ENCODE results near the gene RBFOX2.
A peak's percentile ranks its signal among the peaks of the same experiment; 100 is the strongest.

RBFOX2 gene

GRCh38 chr22:36065462-36065774 lies 36.8 kb upstream of the RBFOX2 start:
- H3K9me3 ChIP-seq (ENCODE audit: low read length), result no peaks in the 10 kb centered on the region
- H3K4me2 ChIP-seq (ENCODE audit: low read length), result peak overlapping the region; percentile 60; the same call in 1 of the 2 replicates
- H3K36me3 ChIP-seq (ENCODE audit: insufficient read depth, low read length), result no peaks in the 10 kb centered on the region
- H4K20me1 ChIP-seq (ENCODE audit: insufficient read depth, low read length), result no peaks in the 10 kb centered on the region
- no peak overlapping the region for H3K9ac ChIP-seq (ENCODE audit: low read length)
- H3K79me2 ChIP-seq (ENCODE audit: insufficient read depth, low read length), result no peaks in the 10 kb centered on the region
- no peaks in the 10 kb centered on the region for H3F3A ChIP-seq (ENCODE audit: insufficient read depth, low read length)
- no peak overlapping the region for H3K4me3 ChIP-seq (ENCODE audit: low read depth, low read length, poor library complexity, severe bottlenecking)
- no peaks in the 10 kb centered on the region for H3K9me2 ChIP-seq (ENCODE audit: low read depth, low read length)
- peaks cover 10% of the 10 kb centered on the region for H3K4me1 ChIP-seq (ENCODE audit: insufficient read depth, low read length, severe bottlenecking)
- H3K27me3 ChIP-seq (ENCODE audit: insufficient read depth, low read length), result no peaks in the 10 kb centered on the region
- TF ChIP-seq CTCF (IDR thresholded peaks at IDR 0.05; ENCODE audit: low read length) (no peak), EZH2 (IDR thresholded peaks at IDR 0.05; ENCODE audit: borderline replicate concordance, low read length) (no peak)
- no peak overlapping the region for H2AFZ ChIP-seq (ENCODE audit: low read length)
- H3K27ac ChIP-seq (ENCODE audit: low read depth, low read length, poor library complexity, severe bottlenecking), result no peak overlapping the region

DNA sequence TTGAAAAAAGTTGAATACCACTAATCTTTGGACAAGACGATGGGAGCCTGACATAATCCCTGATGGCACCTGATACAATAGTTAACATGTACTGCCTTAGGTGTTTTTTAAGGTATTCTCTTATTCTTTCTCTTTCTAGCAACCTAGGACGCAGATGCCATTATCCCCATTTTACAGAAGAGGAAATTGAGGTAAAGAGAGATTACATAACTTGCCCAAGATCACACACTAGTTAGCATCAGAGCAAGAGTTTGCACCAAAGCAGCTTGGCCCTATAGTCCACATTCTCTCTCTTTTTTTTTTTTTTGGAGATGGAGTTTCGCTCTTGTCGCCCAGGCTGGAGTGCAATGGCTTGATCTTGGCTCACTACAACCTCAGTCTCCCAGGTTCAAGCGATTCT lies 35.7 kb upstream of the RBFOX2 start:
- Histone ChIP-seq H3K4me3 (ENCODE audit: low read depth, low read length, poor library complexity, severe bottlenecking) (no peak overlapping the region), H3K9me2 (ENCODE audit: low read depth, low read length) (no peaks in the 10 kb centered on the region), H4K20me1 (ENCODE audit: insufficient read depth, low read length) (no peaks in the 10 kb centered on the region), H3K27ac (ENCODE audit: low read depth, low read length, poor library complexity, severe bottlenecking) (no peak overlapping the region), H3K9me3 (ENCODE audit: low read length) (no peaks in the 10 kb centered on the region), H3F3A (ENCODE audit: insufficient read depth, low read length) (no peaks in the 10 kb centered on the region), H3K79me2 (ENCODE audit: insufficient read depth, low read length) (no peaks in the 10 kb centered on the region), H3K27me3 (ENCODE audit: insufficient read depth, low read length) (no peaks in the 10 kb centered on the region), H3K36me3 (ENCODE audit: insufficient read depth, low read length) (no peaks in the 10 kb centered on the region), H2AFZ (ENCODE audit: low read length) (no peak overlapping the region), H3K4me2 (ENCODE audit: low read length) (no peak overlapping the region), H3K9ac (ENCODE audit: low read length) (no peak overlapping the region), H3K4me1 (ENCODE audit: insufficient read depth, low read length, severe bottlenecking) (peaks cover 10% of the 10 kb centered on the region)
- TF ChIP-seq CTCF (IDR thresholded peaks at IDR 0.05; ENCODE audit: low read length) (no peak), EZH2 (IDR thresholded peaks at IDR 0.05; ENCODE audit: borderline replicate concordance, low read length) (no peak)

DNA sequence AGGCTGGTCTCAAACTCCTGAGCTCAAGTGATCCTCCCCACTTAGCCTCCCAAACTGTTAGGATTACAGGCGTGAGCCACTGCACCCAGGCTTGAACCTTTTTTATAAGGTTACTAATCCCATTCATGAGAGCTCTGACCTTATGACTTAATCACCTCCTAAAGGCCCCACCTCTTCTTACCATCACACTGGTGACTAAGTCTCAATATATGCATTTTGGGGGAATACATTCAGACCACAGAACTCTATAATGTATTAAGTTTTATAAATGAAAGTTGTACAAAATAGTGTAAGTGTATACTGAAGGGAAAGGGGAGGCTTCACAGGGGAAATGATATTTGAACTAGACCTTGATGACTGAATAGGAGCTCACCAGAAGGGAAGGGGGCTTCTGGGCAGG lies 28.4 kb upstream of the RBFOX2 start:
- Histone ChIP-seq H3F3A (ENCODE audit: insufficient read depth, low read length) (no peaks in the 10 kb centered on the region), H3K9me3 (ENCODE audit: low read length) (no peaks in the 10 kb centered on the region), H3K4me3 (ENCODE audit: low read depth, low read length, poor library complexity, severe bottlenecking) (no peak overlapping the region), H3K36me3 (ENCODE audit: insufficient read depth, low read length) (no peaks in the 10 kb centered on the region; the same call in 1 of the 2 replicates), H3K79me2 (ENCODE audit: insufficient read depth, low read length) (no peaks in the 10 kb centered on the region), H3K4me1 (ENCODE audit: insufficient read depth, low read length, severe bottlenecking) (peaks cover 9% of the 10 kb centered on the region), H4K20me1 (ENCODE audit: insufficient read depth, low read length) (no peaks in the 10 kb centered on the region), H3K9me2 (ENCODE audit: low read depth, low read length) (no peaks in the 10 kb centered on the region), H3K27ac (ENCODE audit: low read depth, low read length, poor library complexity, severe bottlenecking) (no peak overlapping the region), H3K4me2 (ENCODE audit: low read length) (no peak overlapping the region), H3K27me3 (ENCODE audit: insufficient read depth, low read length) (no peaks in the 10 kb centered on the region; the same call in 1 of the 2 replicates), H2AFZ (ENCODE audit: low read length) (no peak overlapping the region), H3K9ac (ENCODE audit: low read length) (no peak overlapping the region)
- TF ChIP-seq EZH2 (IDR thresholded peaks at IDR 0.05; ENCODE audit: borderline replicate concordance, low read length), result no peak
- TF ChIP-seq CTCF (IDR thresholded peaks at IDR 0.05; ENCODE audit: low read length), result no peak

Measured in OCI-LY1 (cell line).